Naive thymus-derived CD4-positive, alpha-beta T cell (primary cell): ENCODE results near the gene TATDN2. TPM values are rescaled to one million over a fixed set of nuclear protein-coding genes. Genes with fewer than 3 reads are reported as not detected.

Experiments used
- microRNA-seq: library from miRNA; unstranded; fragments of <30 nt; microRNA quantifications from one replicate; pipeline ENCODE4 v1.2.0, GENCODE V29; 2022; ENCODE audit warnings: borderline microRNAs expressed
- polyA plus RNA-seq, 2 donors: library from polyadenylated mRNA; unstranded; fragments of 300-500 nt; fragmentation: Illumina TruSeq; gene quantifications; one replicate each; pipeline ENCODE4 v1.2.3, GENCODE V29; 2021
- total RNA-seq, 6 experiments: library from RNA in 5 of 6; stranded (reverse) in 5 of 6; gene quantifications; 1 replicate in 5 of 6; 2 replicates in 1 of 6; pipeline ENCODE4 v1.2.3 and lab custom pipeline; 2021 to 2026

The TATDN2 gene
- total and polyA plus RNA-seq, 7 experiments from 2014 or later: 12.9 to 88.8 (median 68.7) TPM

Small RNA genes within 50 kb of the gene (microRNA-seq; reads per million reads assigned to microRNA genes)
- gene MIR378B: not detected

Other genes starting within 250 kb of the TATDN2 start
- gene FANCD2, start 222.0 kb upstream of the TATDN2 start, total RNA-seq: 10 to 100 TPM; 18.3 to 41.5 (median 34.1) TPM
- gene FANCD2, start 222.0 kb upstream of the TATDN2 start, polyA plus RNA-seq: 1 to 10 TPM; 3.3 to 5.1 TPM
- not detected for gene FANCD2OS, start 140.2 kb upstream of the TATDN2 start, total RNA-seq
- not detected for gene FANCD2OS, start 140.2 kb upstream of the TATDN2 start, polyA plus RNA-seq
- gene BRK1, start 132.8 kb upstream of the TATDN2 start, total RNA-seq: 100 to 1,000 TPM in 1 of 5 experiments, 10 to 100 TPM in 4; 40.9 to 117 (median 65.8) TPM
- gene BRK1, start 132.8 kb upstream of the TATDN2 start, polyA plus RNA-seq: 100 to 1,000 TPM; 212 to 256 TPM
- 10 to 100 TPM; 56.8 to 77.0 (median 67.0) TPM for gene VHL, start 106.7 kb upstream of the TATDN2 start, total RNA-seq
- gene VHL, start 106.7 kb upstream of the TATDN2 start, polyA plus RNA-seq: 10 to 100 TPM; 16.7 to 34.6 TPM
- 1 to 10 TPM; 1.5 to 4.8 (median 2.3) TPM for gene IRAK2, start 83.5 kb upstream of the TATDN2 start, total RNA-seq
- 1 to 10 TPM; 2.3 to 3.8 TPM for gene IRAK2, start 83.5 kb upstream of the TATDN2 start, polyA plus RNA-seq
- gene GHRL, start 44.5 kb downstream of the TATDN2 start, total RNA-seq: 1 to 10 TPM in 4 of 5 experiments, under 1 TPM in 1; 0.35 to 3.8 (median 1.3) TPM
- gene GHRL, start 44.5 kb downstream of the TATDN2 start, polyA plus RNA-seq: under 1 TPM; 0.67 to 0.69 TPM
- 10 to 100 TPM; 63.9 to 98.9 (median 71.0) TPM for gene SEC13, start 72.7 kb downstream of the TATDN2 start, total RNA-seq
- 100 to 1,000 TPM; 129 to 131 TPM for gene SEC13, start 72.7 kb downstream of the TATDN2 start, polyA plus RNA-seq